ENCODE measurements around the gene HNRNPA0.

- TF ChIP-seq, protein P1, sequence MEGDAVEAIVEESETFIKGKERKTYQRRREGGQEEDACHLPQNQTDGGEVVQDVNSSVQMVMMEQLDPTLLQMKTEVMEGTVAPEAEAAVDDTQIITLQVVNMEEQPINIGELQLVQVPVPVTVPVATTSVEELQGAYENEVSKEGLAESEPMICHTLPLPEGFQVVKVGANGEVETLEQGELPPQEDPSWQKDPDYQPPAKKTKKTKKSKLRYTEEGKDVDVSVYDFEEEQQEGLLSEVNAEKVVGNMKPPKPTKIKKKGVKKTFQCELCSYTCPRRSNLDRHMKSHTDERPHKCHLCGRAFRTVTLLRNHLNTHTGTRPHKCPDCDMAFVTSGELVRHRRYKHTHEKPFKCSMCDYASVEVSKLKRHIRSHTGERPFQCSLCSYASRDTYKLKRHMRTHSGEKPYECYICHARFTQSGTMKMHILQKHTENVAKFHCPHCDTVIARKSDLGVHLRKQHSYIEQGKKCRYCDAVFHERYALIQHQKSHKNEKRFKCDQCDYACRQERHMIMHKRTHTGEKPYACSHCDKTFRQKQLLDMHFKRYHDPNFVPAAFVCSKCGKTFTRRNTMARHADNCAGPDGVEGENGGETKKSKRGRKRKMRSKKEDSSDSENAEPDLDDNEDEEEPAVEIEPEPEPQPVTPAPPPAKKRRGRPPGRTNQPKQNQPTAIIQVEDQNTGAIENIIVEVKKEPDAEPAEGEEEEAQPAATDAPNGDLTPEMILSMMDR (IDR thresholded peaks at IDR 0.05): no peak
- no peak for TF ChIP-seq POLR2A (IDR thresholded peaks at IDR 0.05)
These were observed 23.0 kb downstream of the HNRNPA0 start for GRCh38 chr5:137731176-137731575.

Measured in Peyer's patch (tissue), 4 donors.